Prostate gland (tissue), 2 donors: ENCODE results near the gene GCHFR. TPM values are rescaled to one million over a fixed set of nuclear protein-coding genes. Genes with fewer than 3 reads are reported as not detected.

Experiments used
- DNase-seq: peaks from one replicate; pipeline ENCODE4 v3.0.0-alpha.2; 2019; ENCODE audit warnings: low spot score
- H3K27ac ChIP-seq, 2 donors: fragments of 200-600 bp; sonication (generic); 2 replicates each; pipeline ENCODE4 v1.5.1; 2017 to 2019
- H3K27me3 ChIP-seq: fragments of 200-600 bp; sonication (generic); replicated peaks from 2 replicates; pipeline ENCODE4 v1.5.1; 2019; ENCODE audit not compliant: insufficient read depth
- H3K36me3 ChIP-seq, 2 donors: fragments of 200-600 bp; sonication (generic); 1 replicate in 1 of 2; 2 replicates in 1 of 2; pipeline versions ENCODE4 v1.5.1 to v1.8.1; 2017 to 2019
- H3K4me1 ChIP-seq: fragments of 200-600 bp; sonication (generic); replicated peaks from 2 replicates; pipeline ENCODE4 v1.5.1; 2019
- H3K4me3 ChIP-seq, 2 donors: fragments of 200-600 bp; sonication (generic); 2 replicates each; pipeline ENCODE4 v1.5.1; 2017 to 2019
- H3K9me3 ChIP-seq: fragments of 200-600 bp; sonication (generic); 2 replicates; pipeline ENCODE4 v1.5.1; 2017
- POLR2A ChIP-seq: fragments of 450-650 bp; IDR thresholded peaks from one replicate; pipeline ENCODE4 v1.6.1; 2016; ENCODE audit warnings: antibody characterized with exemption, mild to moderate bottlenecking
- POLR2AphosphoS5 ChIP-seq: sonication (generic); formaldehyde crosslinking; IDR thresholded peaks from one replicate; pipeline ENCODE4 v1.6.1; 2017; ENCODE audit warnings: antibody characterized with exemption
- WGBS: methylation state at CpG from one replicate; pipeline ENCODE4 v1.1.5; 2018; 5-methylcytosine and 5-hydroxymethylcytosine counted together
- intact Hi-C: fragments of 100-400 bp; cut with DNase I; formaldehyde crosslinking; loops from one replicate; pipeline ENCODE4 v1.14.2; 2022
- total RNA-seq, 2 donors: library from RNA; depleted of rRNA; stranded (reverse); fragments of >200 nt; gene quantifications; one replicate each; pipeline ENCODE4 v1.1.0, GENCODE V29; 2016
- TF ChIP-seq, protein P1 (sequence below), 4 experiments: fragments of 200-600 bp in 2 of 4; fragments of 450-650 bp in 2 of 4; sonication (generic) in 2 of 4; IDR thresholded peaks; 1 replicate in 3 of 4; 2 replicates in 1 of 4; pipeline ENCODE4 v1.5.1; 2016 to 2019; ENCODE audit warnings: antibody characterized with exemption in 4 of 4, mild to moderate bottlenecking in 2 of 4, moderate library complexity in 2 of 4

Gene GCHFR
- total RNA-seq, 2 donors from 2014 or later = 14.3 to 61.3 TPM

DNA sequence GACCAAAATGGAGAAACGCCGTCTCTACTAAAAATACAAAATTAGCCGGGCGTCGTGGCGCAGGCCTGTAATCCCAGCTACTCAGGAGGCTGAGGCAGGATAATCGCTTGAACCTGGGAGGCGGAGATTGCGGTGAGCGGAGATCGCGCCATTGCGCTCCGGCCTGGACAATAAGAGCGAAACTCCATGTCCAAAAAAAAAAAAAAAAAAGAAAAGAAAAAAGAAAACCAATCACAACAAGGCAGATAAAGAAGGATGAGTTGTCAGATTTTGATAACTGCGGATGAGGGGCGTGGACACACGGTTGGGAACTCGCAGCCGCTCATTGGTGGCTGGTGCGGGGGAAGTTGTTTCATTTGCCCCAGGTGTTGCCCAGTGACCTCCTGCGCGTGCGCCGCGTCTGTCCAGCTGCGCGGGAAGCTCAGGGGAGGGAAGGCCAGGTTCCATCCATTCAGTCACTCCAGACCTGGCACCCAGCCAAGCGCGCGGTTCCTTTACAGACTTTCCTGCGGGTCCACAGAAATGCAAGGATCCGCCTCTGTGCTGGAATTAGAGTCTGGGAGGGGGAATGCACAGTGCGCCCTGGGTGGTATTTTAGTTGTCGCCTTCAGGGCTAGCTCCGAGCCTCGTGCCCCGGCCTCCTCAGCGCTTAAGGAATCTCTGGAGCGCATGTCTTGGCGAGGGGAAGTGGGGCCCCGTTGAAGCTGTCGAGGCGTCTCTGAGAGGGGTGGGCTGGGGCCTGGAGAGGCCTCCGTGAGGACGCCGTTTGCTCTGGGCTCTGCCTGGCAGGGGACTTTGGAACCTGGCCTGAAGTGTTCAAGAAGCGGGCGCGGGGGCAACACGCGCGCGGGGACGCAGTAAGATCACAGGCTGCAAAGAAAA lies 708 bp upstream of the GCHFR start:
- Histone ChIP-seq H3K9me3 (no peaks in the 10 kb centered on the region), H3K27me3 (no peaks in the 10 kb centered on the region), H3K27ac (peak overlapping the region; percentile 81 to 83), H3K4me3 (peak overlapping the region; percentile 35 to 45), H3K36me3 (no peaks in the 10 kb centered on the region), H3K4me1 (peaks cover 9% of the 10 kb centered on the region)
- intact Hi-C loops = no loop called here
- TF ChIP-seq POLR2A = no peak
- TF ChIP-seq POLR2AphosphoS5 = peak; percentile 69
- TF ChIP-seq, protein P1, sequence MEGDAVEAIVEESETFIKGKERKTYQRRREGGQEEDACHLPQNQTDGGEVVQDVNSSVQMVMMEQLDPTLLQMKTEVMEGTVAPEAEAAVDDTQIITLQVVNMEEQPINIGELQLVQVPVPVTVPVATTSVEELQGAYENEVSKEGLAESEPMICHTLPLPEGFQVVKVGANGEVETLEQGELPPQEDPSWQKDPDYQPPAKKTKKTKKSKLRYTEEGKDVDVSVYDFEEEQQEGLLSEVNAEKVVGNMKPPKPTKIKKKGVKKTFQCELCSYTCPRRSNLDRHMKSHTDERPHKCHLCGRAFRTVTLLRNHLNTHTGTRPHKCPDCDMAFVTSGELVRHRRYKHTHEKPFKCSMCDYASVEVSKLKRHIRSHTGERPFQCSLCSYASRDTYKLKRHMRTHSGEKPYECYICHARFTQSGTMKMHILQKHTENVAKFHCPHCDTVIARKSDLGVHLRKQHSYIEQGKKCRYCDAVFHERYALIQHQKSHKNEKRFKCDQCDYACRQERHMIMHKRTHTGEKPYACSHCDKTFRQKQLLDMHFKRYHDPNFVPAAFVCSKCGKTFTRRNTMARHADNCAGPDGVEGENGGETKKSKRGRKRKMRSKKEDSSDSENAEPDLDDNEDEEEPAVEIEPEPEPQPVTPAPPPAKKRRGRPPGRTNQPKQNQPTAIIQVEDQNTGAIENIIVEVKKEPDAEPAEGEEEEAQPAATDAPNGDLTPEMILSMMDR (IDR thresholded peaks at IDR 0.05) = peak in 1 of 4 experiments; percentile 5
- whole genome bisulfite sequencing = 33% methylated on average over 49 of the region's 55 CpGs
- DNase-seq = peak; percentile 69

DNA sequence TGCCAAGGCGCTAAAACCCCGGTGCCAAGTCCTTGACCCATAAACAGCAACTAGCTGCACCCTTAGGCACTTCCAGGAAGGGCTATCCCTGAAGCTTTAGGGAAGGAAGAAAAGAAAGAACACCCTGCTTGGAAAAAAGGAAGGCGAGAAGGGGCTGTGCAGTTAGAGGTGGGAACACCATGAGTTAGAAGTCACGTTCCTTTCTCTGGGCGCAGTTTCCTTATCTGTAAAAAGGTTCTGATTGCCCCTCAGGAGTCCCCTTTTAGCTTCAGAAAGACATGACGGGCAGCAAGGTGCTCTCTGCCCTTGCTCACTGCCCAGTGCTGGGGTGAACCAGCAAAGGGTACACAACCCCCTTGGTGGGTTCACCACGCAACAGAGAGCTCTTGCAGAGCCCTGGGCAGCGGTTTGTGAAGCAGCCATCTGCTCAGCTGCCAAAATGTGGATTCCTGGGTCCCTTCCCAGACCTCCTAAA lies 798 bp downstream of the GCHFR start:
- 19% methylated on average over 8 of the region's 8 CpGs for WGBS
- Histone ChIP-seq H3K27me3 (no peaks in the 10 kb centered on the region), H3K4me3 (peak overlapping the region; percentile 35 to 45), H3K27ac (peak overlapping the region; percentile 81 to 83), H3K9me3 (no peaks in the 10 kb centered on the region), H3K4me1 (peaks cover 17% of the 10 kb centered on the region), H3K36me3 (no peaks in the 10 kb centered on the region)
- TF ChIP-seq, protein P1 (IDR thresholded peaks at IDR 0.05) = no peak
- TF ChIP-seq POLR2A (no peak), POLR2AphosphoS5 (no peak)
- intact Hi-C loops = loop anchor here (5.0 kb wide), 1 partner anchor 38 kb away; no protein-coding TSS in a partner anchor
- DNase-seq = no peak

DNA sequence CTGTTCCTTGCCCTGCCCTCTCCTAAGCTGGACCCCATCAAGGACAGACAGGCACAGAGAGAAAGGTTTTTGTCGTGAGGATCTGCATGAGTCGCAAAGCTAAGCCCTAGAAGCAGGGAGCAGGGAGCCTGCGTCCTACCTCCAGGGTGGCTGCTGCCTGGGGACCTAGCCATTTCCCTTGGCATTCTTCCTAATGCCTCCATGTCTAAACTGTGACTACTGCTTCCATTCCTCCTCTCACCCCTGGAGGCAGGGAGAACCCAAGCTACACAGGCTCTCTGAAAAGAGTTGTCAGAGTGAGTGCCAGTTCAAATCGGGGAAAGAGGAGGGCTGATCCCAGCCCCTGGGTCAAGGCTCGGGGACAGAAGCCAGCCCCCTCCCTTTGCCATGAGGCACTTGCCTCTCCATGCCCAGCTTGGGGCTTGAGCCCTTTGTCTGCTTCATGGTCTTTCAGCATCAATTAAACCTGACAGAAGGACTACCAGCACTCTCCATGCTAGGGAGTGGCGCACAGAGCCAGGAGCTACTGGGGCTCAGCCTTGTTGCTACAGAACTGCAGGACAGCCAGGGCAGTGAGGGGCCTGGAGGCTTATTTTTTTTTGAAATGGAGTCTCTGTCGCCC lies 2.4 kb downstream of the GCHFR start:
- TF ChIP-seq POLR2A (no peak), POLR2AphosphoS5 (no peak)
- TF ChIP-seq, protein P1 (IDR thresholded peaks at IDR 0.05) = no peak
- H3K36me3 ChIP-seq = no peaks in the 10 kb centered on the region
- H3K27ac ChIP-seq = no peak overlapping the region
- H3K27me3 ChIP-seq = no peaks in the 10 kb centered on the region
- H3K4me1 ChIP-seq = peaks cover 29% of the 10 kb centered on the region
- DNase-seq = no peak
- WGBS = 62% methylated on average over 7 of the region's 7 CpGs
- intact Hi-C loops = loop anchor here (5.0 kb wide), 1 partner anchor 36 kb away; no protein-coding TSS in a partner anchor
- H3K4me3 ChIP-seq = no peak overlapping the region
- H3K9me3 ChIP-seq = no peaks in the 10 kb centered on the region

DNA sequence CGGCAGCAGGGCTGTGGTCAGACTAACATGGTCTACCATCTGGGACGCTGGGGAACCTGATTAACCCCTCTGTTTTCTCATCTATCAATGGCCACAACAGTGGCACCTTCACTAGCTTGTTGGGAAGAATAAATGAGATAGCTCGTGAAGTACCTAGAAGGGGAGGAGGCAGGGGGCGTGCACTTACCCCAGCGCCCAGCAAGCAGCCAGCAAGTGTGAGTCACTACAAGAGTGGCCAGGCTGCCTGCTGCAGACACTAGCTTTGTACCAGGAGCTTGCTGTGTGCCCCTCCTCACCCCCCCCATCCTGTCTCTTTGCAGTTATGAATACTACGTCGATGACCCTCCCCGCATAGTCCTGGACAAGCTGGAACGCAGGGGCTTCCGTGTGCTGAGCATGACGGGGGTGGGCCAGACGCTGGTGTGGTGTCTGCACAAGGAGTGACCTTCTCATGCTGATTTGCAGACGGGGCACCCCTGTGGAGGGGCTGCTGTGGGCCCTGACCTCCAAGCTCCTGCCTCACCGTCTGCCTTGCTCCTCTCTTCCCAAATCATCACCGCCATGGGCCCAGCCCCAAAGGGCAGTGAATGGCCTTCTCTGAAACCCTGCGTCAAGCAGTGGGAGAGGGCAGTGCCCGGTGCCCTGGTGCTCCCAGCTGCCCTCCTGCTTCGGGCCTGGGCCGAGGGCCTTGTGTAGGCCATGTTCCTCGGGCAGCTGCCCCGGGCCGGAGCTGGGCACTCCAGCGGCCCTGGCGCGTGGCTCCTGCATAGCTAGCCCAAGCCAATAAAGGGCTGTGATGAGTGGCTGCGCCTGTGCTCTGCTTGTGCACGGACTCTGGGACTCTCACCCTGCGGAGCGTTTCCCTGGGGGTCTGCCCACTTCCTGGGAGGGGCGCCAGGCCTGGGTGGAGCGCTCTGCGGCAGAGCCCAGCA lies 3.3 kb downstream of the GCHFR start:
- no peak for DNase-seq
- peaks cover 29% of the 10 kb centered on the region for H3K4me1 ChIP-seq
- H3K4me3 ChIP-seq = no peak overlapping the region
- WGBS = 92% methylated on average over 32 of the region's 32 CpGs
- no peaks in the 10 kb centered on the region for H3K9me3 ChIP-seq
- no peaks in the 10 kb centered on the region for H3K27me3 ChIP-seq
- intact Hi-C loops = loop anchor here (5.0 kb wide), 1 partner anchor 35 kb away; no protein-coding TSS in a partner anchor
- H3K36me3 ChIP-seq = no peaks in the 10 kb centered on the region
- TF ChIP-seq, protein P1 (IDR thresholded peaks at IDR 0.05) = no peak
- TF ChIP-seq POLR2A = no peak
- no peak for TF ChIP-seq POLR2AphosphoS5
- no peak overlapping the region for H3K27ac ChIP-seq
